ENCODE data around the gene TEX51. TPM values are rescaled to one million over a fixed set of nuclear protein-coding genes. Genes with fewer than 3 reads are reported as not detected.

Gene TEX51
- polyA plus RNA-seq, 1 experiment, result not detected

GRCh38 chr2:126862730-126863129, 36.0 kb upstream of the TEX51 start:
- no peak for DNase-seq (ENCODE audit: low read depth)
- Histone ChIP-seq H3K4me3 (ENCODE audit: low read depth, low read length) (no peak overlapping the region), H3K36me3 (ENCODE audit: control insufficient read depth, insufficient read depth, low read length) (no peaks in the 10 kb centered on the region), H3K27me3 (ENCODE audit: control insufficient read depth, insufficient read depth, low read length) (no peaks in the 10 kb centered on the region)
- ChIA-PET CTCF (no interaction called here), POLR2A (no interaction called here)
- no peak for TF ChIP-seq CTCF (IDR thresholded peaks at IDR 0.05; ENCODE audit: insufficient read depth, low read depth, low read length)

GRCh38 chr2:126863336-126864015, 35.2 kb upstream of the TEX51 start:
- no peaks in the 10 kb centered on the region for H3K36me3 ChIP-seq (ENCODE audit: control insufficient read depth, insufficient read depth, low read length)
- ChIA-PET POLR2A (no interaction called here), CTCF (no interaction called here)
- no peak overlapping the region for H3K4me3 ChIP-seq (ENCODE audit: low read depth, low read length)
- DNase-seq (ENCODE audit: low read depth), result no peak
- no peaks in the 10 kb centered on the region for H3K27me3 ChIP-seq (ENCODE audit: control insufficient read depth, insufficient read depth, low read length)
- no peak for TF ChIP-seq CTCF (IDR thresholded peaks at IDR 0.05; ENCODE audit: insufficient read depth, low read depth, low read length)

GRCh38 chr2:126864861-126865260, 33.8 kb upstream of the TEX51 start:
- no peak for DNase-seq (ENCODE audit: low read depth)
- ChIA-PET POLR2A (no interaction called here), CTCF (interaction anchor here (0.8 to 1.2 kb wide), 2 partner anchors 9 to 22 kb away, joined by 3 read pairs; no protein-coding TSS in a partner anchor)
- Histone ChIP-seq H3K27me3 (ENCODE audit: control insufficient read depth, insufficient read depth, low read length) (no peaks in the 10 kb centered on the region), H3K4me3 (ENCODE audit: low read depth, low read length) (no peak overlapping the region), H3K36me3 (ENCODE audit: control insufficient read depth, insufficient read depth, low read length) (no peaks in the 10 kb centered on the region)
- TF ChIP-seq CTCF (IDR thresholded peaks at IDR 0.05; ENCODE audit: insufficient read depth, low read depth, low read length), result peak; percentile 30; the same call in 1 of the 2 replicates

- Histone ChIP-seq H3K4me3 (ENCODE audit: low read depth, low read length) (no peak overlapping the region), H3K36me3 (ENCODE audit: control insufficient read depth, insufficient read depth, low read length) (no peaks in the 10 kb centered on the region), H3K27me3 (ENCODE audit: control insufficient read depth, insufficient read depth, low read length) (no peaks in the 10 kb centered on the region)
- ChIA-PET CTCF (no interaction called here), POLR2A (no interaction called here)
- DNase-seq (ENCODE audit: low read depth), result no peak
- TF ChIP-seq CTCF (IDR thresholded peaks at IDR 0.05; ENCODE audit: insufficient read depth, low read depth, low read length), result no peak
These were observed 32.2 kb upstream of the TEX51 start for GRCh38 chr2:126866451-126866850.

GRCh38 chr2:126874961-126875360, 23.7 kb upstream of the TEX51 start:
- no peak for TF ChIP-seq CTCF (IDR thresholded peaks at IDR 0.05; ENCODE audit: insufficient read depth, low read depth, low read length)
- DNase-seq (ENCODE audit: low read depth), result no peak
- no peak overlapping the region for H3K4me3 ChIP-seq (ENCODE audit: low read depth, low read length)
- no peaks in the 10 kb centered on the region for H3K27me3 ChIP-seq (ENCODE audit: control insufficient read depth, insufficient read depth, low read length)
- H3K36me3 ChIP-seq (ENCODE audit: control insufficient read depth, insufficient read depth, low read length), result no peaks in the 10 kb centered on the region
- POLR2A ChIA-PET, result no interaction called here
- CTCF ChIA-PET, result interaction anchor here (1.1 kb wide), 1 partner anchor 11 kb away, joined by 4 read pairs; no protein-coding TSS in a partner anchor

Data from BJ (cell line).